Activated T-helper 1 cell treated with Interleukin-2 at 50 U/mL for 16 hours (primary cell): ENCODE data around the gene PTPRN2.
"Not testable (repeated sequence)": the region's sequence is repeated elsewhere in the genome, so short reads cannot be mapped to it uniquely, and the experiment has no call there.

ENCODE experiments used
- DNase-seq: peaks from one replicate; pipeline ENCODE4 v3.0.0-alpha.2; 2020; ENCODE audit warnings: low read depth

Gene PTPRN2

GRCh38 chr7:158301207-158301606, 286.4 kb downstream of the PTPRN2 start:
- DNase-seq: no peak

- DNase-seq: no peak
Measured at GRCh38 chr7:158300427-158300826, 287.2 kb downstream of the PTPRN2 start.

- no peak for DNase-seq
Measured at GRCh38 chr7:158299607-158300006, 288.0 kb downstream of the PTPRN2 start.

GRCh38 chr7:158296798-158297104, 290.9 kb downstream of the PTPRN2 start:
- DNase-seq: no peak

- DNase-seq: no peak
Measured at GRCh38 chr7:158295966-158296797, 291.4 kb downstream of the PTPRN2 start.

GRCh38 chr7:158294468-158295215, 293.0 kb downstream of the PTPRN2 start:
- DNase-seq: not testable (repeated sequence)

- no peak for DNase-seq
Measured at GRCh38 chr7:158292948-158293347, 294.7 kb downstream of the PTPRN2 start.

GRCh38 chr7:158291998-158292397, 295.6 kb downstream of the PTPRN2 start:
- DNase-seq: no peak

GRCh38 chr7:158289761-158290523, 297.7 kb downstream of the PTPRN2 start:
- DNase-seq: no peak

- no peak for DNase-seq
Measured at GRCh38 chr7:158289231-158289630, 298.4 kb downstream of the PTPRN2 start.

GRCh38 chr7:158286210-158286609, 301.4 kb downstream of the PTPRN2 start:
- DNase-seq: no peak

GRCh38 chr7:158285383-158285770, 302.2 kb downstream of the PTPRN2 start:
- no peak for DNase-seq

GRCh38 chr7:158284617-158285382, 302.8 kb downstream of the PTPRN2 start:
- DNase-seq: no peak

- no peak for DNase-seq
Measured at GRCh38 chr7:158284121-158284520, 303.5 kb downstream of the PTPRN2 start.

- no peak for DNase-seq
Measured at GRCh38 chr7:158283016-158283974, 304.3 kb downstream of the PTPRN2 start.

- no peak for DNase-seq
Measured at GRCh38 chr7:158282461-158283001, 305.1 kb downstream of the PTPRN2 start.

- DNase-seq: no peak
Measured at GRCh38 chr7:158281441-158281840, 306.2 kb downstream of the PTPRN2 start.

- no peak for DNase-seq
Measured at GRCh38 chr7:158280448-158281144, 307.0 kb downstream of the PTPRN2 start.

GRCh38 chr7:158279539-158280447, 307.8 kb downstream of the PTPRN2 start:
- DNase-seq: no peak
